Adipocyte (in vitro differentiated cells): ENCODE data around the gene AHCYL2.

ENCODE experiments used
- DNase-seq: peaks from one replicate; pipeline ENCODE4 v3.0.0-alpha.2; 2015; ENCODE audit warnings: low read depth
- H3K27me3 ChIP-seq: replicated peaks from 2 replicates; pipeline ENCODE4 v1.7.0; 2013; ENCODE audit warnings: mild to moderate bottlenecking, low read length, moderate library complexity; ENCODE audit not compliant: control insufficient read depth, insufficient read depth
- H3K36me3 ChIP-seq: 2 replicates; pipeline ENCODE4 v1.7.0; 2013; ENCODE audit warnings: low read length, mild to moderate bottlenecking, moderate library complexity; ENCODE audit not compliant: control insufficient read depth, insufficient read depth, severe bottlenecking
- H3K4me1 ChIP-seq: 2 replicates; pipeline ENCODE4 v1.7.0; 2013; ENCODE audit warnings: mild to moderate bottlenecking, low read length, moderate library complexity; ENCODE audit not compliant: control insufficient read depth, insufficient read depth
- H3K4me3 ChIP-seq: 2 replicates; pipeline ENCODE4 v1.7.0; 2013; ENCODE audit warnings: mild to moderate bottlenecking, low read length, moderate library complexity
- H3K9ac ChIP-seq: 2 replicates; pipeline ENCODE4 v1.7.0; 2013; ENCODE audit warnings: mild to moderate bottlenecking, low read length, moderate library complexity
- H3K9me3 ChIP-seq: 2 replicates; pipeline ENCODE4 v1.7.0; 2013; ENCODE audit warnings: mild to moderate bottlenecking, low read length, moderate library complexity; ENCODE audit not compliant: control insufficient read depth

AHCYL2 gene

DNA sequence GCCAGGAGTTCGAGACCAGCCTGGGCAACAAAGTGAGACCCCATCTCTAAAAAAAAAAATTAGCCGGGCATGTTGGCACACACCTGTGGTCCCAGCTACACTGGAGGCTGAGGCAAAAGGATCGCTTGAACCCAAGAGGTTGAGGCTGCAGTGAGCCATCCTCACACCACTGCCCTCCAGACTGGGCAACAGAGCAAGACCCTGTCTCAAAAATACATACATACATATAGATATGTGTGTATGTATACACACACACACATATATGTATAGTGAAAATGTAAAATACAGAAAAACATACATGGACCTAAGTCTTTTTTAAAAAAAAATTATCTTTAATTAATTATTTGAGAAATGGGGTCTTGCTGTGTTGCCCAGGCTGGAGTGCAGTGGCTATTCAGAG, 30.9 kb upstream of the AHCYL2 start:
- DNase-seq: no peak
- no peaks in the 10 kb centered on the region for H3K36me3 ChIP-seq
- no peaks in the 10 kb centered on the region for H3K9me3 ChIP-seq
- peaks cover 10% of the 10 kb centered on the region for H3K4me1 ChIP-seq
- no peak overlapping the region for H3K4me3 ChIP-seq
- H3K9ac ChIP-seq: no peak overlapping the region
- H3K27me3 ChIP-seq: peaks cover 36% of the 10 kb centered on the region

DNA sequence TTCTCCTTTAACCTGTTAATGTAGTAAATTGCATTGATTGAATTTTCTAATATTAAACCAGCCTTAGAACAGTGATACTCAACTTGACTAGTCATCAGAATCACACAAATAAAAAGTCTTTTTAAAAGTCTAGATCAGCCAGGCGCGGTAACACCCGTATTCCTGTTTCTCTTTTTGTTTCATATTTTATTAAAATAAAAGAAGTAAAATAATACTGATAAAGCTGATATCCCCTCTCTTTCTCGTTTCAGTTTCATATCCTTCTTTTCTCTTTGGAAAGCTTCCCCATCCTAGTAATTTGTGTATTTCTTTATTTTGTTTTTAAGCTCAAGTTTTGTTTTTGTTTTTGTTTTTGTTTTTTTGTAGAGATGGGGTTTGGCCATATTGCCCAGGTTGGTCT, 27.1 kb upstream of the AHCYL2 start:
- no peaks in the 10 kb centered on the region for H3K36me3 ChIP-seq
- no peak for DNase-seq
- no peaks in the 10 kb centered on the region for H3K4me1 ChIP-seq
- no peaks in the 10 kb centered on the region for H3K9me3 ChIP-seq
- no peak overlapping the region for H3K4me3 ChIP-seq
- no peak overlapping the region for H3K9ac ChIP-seq
- peaks cover 5% of the 10 kb centered on the region for H3K27me3 ChIP-seq

DNA sequence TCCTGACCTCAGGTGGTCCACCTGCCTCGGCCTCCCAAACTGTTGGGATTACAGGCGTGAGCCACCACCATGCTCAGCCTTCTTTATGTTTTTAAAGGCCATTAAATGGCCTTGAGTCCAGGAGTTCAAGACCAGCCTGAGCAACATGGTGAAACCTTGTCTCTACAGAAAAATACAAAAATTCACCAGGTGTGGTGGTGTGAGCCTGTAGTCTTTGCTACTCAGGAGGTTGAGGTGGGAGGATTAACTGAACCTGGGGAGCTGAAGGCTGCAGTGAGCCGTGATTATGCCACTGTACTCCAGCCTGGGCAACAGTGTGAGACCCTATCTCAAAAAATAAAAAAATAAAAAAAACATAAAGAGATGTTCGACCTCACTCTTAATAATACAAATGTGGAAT, 25.4 kb upstream of the AHCYL2 start:
- H3K36me3 ChIP-seq: no peaks in the 10 kb centered on the region

DNA sequence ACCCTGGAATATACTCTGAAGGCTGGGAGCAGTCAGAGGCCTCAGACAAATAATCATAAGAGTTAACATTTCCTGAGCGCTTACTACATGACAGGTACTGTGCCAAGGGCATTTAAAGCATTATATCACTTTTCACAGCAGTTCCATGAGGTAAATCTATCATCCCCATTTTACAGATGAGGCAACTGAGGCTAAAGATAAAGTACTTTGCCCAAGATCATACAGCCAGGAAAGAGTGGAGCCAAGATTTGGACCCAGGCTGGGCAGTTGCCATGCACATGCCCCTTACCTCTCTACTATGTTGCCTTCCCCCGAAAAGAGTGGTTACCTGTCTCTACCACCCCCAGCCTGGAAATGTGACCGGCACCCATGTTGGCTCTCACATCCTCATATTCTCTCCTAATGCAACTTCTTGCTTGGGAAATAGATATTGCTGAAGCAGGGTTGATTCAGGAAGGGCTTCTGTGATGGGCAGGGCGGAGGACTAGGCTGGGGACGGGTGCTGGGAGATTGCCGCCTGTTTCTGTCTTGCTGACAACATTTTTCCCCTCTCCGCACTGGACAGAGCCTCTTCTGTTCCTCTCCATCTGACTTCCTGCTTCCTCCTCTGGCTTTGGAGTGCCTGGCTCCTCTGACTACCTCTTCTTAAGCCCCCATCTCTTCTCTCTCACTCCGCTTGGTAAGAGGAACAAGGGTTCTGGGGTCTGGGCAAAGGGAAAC, 22.6 kb upstream of the AHCYL2 start:
- H3K4me3 ChIP-seq: no peak overlapping the region
- no peak for DNase-seq

More for the DNA sequence above, 25.4 kb upstream of the AHCYL2 start:
- Histone ChIP-seq H3K4me1 (no peaks in the 10 kb centered on the region), H3K27me3 (peaks cover 3% of the 10 kb centered on the region), H3K4me3 (no peak overlapping the region), H3K9ac (no peak overlapping the region), H3K9me3 (no peaks in the 10 kb centered on the region)
- DNase-seq: no peak

DNA sequence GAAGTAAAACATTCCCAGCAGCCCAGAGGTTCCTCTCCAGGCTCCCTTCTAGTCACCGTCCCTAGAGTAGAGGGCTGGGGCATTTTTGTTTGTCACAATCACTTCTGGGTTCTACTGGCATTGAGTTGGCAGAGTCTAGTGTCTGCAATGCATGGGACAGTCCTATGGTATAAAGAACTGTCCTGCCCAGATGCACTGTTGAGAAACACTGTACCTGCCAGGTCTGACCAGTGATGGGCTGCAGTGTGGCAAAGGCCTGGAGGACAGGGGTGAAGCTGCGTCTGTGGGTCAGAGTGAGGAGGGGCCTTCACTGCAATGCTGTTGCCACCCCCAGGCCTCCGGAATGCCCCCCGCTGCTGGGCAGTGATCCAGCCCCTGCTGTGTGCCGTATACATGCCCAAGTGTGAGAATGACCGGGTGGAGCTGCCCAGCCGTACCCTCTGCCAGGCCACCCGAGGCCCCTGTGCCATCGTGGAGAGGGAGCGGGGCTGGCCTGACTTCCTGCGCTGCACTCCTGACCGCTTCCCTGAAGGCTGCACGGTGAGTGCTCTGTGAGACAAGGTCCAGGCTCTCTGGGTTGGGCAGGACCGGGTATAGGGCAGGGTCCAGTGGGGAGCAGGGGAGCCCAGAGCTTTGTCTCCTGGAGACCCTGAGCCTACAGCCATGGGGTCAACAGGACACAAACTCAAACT, 21.6 kb upstream of the AHCYL2 start:
- H3K9ac ChIP-seq: no peak overlapping the region
- peaks cover 11% of the 10 kb centered on the region for H3K27me3 ChIP-seq
- H3K36me3 ChIP-seq: no peaks in the 10 kb centered on the region
- no peak overlapping the region for H3K4me3 ChIP-seq
- DNase-seq: no peak
- no peaks in the 10 kb centered on the region for H3K9me3 ChIP-seq
- no peaks in the 10 kb centered on the region for H3K4me1 ChIP-seq

More for the DNA sequence above, 22.6 kb upstream of the AHCYL2 start:
- H3K36me3 ChIP-seq: no peaks in the 10 kb centered on the region
- no peak overlapping the region for H3K9ac ChIP-seq
- no peaks in the 10 kb centered on the region for H3K9me3 ChIP-seq
- H3K4me1 ChIP-seq: no peaks in the 10 kb centered on the region
- peaks cover 8% of the 10 kb centered on the region for H3K27me3 ChIP-seq

DNA sequence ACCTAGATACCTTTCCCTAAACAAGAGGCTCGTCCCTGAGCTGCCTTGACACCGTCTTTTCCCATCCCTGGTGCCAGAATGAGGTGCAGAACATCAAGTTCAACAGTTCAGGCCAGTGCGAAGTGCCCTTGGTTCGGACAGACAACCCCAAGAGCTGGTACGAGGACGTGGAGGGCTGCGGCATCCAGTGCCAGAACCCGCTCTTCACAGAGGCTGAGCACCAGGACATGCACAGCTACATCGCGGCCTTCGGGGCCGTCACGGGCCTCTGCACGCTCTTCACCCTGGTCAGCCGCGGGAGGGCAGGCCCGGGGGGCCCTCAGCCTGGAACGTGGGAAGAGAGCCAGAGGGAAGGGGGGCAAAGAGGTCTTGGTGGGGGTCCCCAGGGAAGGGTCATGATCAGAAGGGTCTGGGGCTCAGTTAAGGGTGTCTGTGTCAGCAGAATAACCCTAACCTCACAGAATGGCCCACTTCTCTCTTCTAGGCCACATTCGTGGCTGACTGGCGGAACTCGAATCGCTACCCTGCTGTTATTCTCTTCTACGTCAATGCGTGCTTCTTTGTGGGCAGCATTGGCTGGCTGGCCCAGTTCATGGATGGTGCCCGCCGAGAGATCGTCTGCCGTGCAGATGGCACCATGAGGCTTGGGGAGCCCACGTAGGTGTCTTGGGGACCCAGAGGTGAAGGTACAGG, 19.6 kb upstream of the AHCYL2 start:
- Histone ChIP-seq H3K36me3 (no peaks in the 10 kb centered on the region), H3K4me3 (no peak overlapping the region), H3K9me3 (no peaks in the 10 kb centered on the region), H3K9ac (no peak overlapping the region), H3K27me3 (peaks cover 27% of the 10 kb centered on the region), H3K4me1 (no peaks in the 10 kb centered on the region)
- no peak for DNase-seq

DNA sequence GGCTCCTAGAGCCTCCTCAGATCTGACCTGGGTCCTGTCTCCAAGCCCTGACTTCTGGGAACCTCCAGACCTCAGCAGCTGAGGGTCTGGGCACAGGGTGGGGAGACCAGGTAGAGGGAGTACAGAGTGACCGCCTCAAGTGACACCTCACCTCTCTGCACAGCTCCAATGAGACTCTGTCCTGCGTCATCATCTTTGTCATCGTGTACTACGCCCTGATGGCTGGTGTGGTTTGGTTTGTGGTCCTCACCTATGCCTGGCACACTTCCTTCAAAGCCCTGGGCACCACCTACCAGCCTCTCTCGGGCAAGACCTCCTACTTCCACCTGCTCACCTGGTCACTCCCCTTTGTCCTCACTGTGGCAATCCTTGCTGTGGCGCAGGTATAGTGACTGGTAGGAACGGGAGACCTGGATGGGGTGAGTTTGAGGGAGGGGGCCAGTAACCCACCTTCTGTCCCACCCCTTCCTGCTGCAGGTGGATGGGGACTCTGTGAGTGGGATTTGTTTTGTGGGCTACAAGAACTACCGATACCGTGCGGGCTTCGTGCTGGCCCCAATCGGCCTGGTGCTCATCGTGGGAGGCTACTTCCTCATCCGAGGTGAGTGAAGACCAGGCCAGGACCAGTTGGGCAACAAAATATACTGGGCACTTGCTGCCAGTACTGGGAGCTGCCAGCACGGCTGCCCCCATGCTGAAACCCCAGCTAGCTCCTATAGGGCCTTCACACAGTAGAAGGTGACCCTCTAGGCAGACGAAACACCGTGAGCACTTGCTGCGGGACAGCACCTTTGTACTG, 18.6 kb upstream of the AHCYL2 start:
- no peak overlapping the region for H3K4me3 ChIP-seq
- no peaks in the 10 kb centered on the region for H3K4me1 ChIP-seq
- DNase-seq: no peak
- no peaks in the 10 kb centered on the region for H3K36me3 ChIP-seq
- H3K9me3 ChIP-seq: no peaks in the 10 kb centered on the region
- H3K27me3 ChIP-seq: peaks cover 34% of the 10 kb centered on the region
- H3K9ac ChIP-seq: no peak overlapping the region

DNA sequence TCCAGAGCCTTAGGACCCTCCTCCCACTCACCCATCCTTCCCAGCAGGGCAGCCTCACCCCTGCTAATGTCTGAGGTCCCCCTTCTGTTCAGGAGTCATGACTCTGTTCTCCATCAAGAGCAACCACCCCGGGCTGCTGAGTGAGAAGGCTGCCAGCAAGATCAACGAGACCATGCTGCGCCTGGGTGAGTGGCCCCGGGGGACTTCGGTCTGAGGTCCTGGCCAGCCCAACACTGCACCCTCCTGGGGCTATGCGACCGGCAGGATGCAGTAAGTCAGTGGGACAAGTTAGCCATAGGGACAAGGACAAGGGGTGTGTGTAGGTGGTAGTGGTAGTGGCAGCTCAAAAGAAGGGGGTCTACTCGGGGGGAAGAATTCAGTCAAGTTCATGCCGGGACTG, 16.2 kb upstream of the AHCYL2 start:
- no peaks in the 10 kb centered on the region for H3K9me3 ChIP-seq
- H3K9ac ChIP-seq: no peak overlapping the region
- no peak overlapping the region for H3K4me3 ChIP-seq
- H3K4me1 ChIP-seq: no peaks in the 10 kb centered on the region
- H3K36me3 ChIP-seq: no peaks in the 10 kb centered on the region
- H3K27me3 ChIP-seq: peaks cover 39% of the 10 kb centered on the region
- no peak for DNase-seq

DNA sequence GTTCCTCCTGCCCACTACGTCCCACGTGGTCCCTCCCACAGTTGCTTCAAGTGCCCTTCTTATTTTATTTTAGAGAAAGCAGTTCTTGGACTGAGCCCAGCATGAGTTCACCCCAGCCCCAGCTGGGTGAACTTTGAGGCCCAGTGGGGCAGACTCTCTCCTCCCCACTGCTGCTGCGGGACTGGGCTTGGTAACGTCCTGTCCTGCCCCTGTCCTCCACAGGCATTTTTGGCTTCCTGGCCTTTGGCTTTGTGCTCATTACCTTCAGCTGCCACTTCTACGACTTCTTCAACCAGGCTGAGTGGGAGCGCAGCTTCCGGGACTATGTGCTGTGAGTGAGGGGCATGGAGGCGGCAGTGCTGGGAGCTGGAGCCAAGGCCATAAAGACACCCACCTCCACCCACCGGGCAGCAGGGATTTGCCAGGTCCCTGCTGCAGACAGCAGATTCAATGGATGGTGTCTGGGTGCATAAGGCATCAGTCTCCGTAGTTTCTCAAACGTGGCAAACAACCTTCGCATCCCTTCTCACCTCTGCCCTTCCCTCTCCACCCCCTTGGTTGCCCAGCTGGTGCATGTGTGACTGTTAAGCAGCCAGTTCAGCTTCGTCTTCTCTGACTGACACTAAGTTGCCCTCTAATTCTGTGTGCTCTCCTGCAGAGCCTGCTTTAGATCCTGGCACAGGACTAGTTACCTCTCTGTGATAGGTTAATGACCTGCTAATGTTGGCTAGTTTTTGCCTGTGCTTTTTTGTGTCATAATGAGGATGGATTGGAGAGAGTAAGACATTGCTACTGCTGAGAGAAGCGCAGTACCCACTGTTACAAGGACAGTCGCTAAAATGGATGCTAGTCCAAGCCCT, 15.5 kb upstream of the AHCYL2 start:
- Histone ChIP-seq H3K9me3 (no peaks in the 10 kb centered on the region), H3K4me3 (no peak overlapping the region), H3K27me3 (peaks cover 39% of the 10 kb centered on the region), H3K4me1 (no peaks in the 10 kb centered on the region), H3K36me3 (no peaks in the 10 kb centered on the region), H3K9ac (no peak overlapping the region)
- DNase-seq: no peak

DNA sequence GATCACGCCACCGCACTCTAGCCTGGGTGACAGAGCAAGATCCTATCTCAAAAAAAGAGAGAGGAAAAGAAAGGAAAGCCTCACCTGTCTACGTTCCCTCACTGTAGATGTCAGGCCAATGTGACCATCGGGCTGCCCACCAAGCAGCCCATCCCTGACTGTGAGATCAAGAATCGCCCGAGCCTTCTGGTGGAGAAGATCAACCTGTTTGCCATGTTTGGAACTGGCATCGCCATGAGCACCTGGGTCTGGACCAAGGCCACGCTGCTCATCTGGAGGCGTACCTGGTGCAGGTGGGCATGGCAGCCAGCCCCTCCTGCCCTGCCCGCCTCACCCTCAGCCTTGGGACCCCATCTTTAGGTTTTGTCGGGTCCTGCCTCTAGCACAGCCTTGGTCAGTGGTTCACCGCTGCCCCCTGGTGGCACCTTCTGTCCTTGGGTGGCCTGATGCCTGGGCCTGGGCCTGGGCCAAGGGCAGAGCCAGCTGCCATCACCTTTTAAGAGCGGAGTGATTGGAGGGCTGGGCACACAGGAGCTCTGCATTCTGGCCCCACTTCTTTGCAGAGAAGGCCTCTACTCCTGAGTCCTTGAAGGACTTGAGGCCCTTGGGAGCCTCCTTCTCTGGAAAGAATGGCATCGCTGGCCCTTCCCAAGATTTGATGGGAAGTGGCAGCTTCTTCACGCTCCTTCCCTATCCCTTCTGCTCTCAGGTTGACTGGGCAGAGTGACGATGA, 14.4 kb upstream of the AHCYL2 start:
- peak; percentile 85 for DNase-seq
- no peaks in the 10 kb centered on the region for H3K36me3 ChIP-seq
- H3K9me3 ChIP-seq: no peaks in the 10 kb centered on the region
- H3K9ac ChIP-seq: no peak overlapping the region
- no peaks in the 10 kb centered on the region for H3K4me1 ChIP-seq
- H3K27me3 ChIP-seq: peaks cover 37% of the 10 kb centered on the region
- no peak overlapping the region for H3K4me3 ChIP-seq
